Left lung (tissue), 10 donors: ENCODE results near the gene CPED1. TPM values are rescaled to one million over a fixed set of nuclear protein-coding genes. Genes with fewer than 3 reads are reported as not detected.
A peak's percentile ranks its signal among the peaks of the same experiment; 100 is the strongest.

Experiments
- ATAC-seq: fragments of 200-7000 bp; cut with Tn5 transposase; one replicate; pipeline ENCODE4 v1.9.1; 2020; ENCODE audit warnings: moderate library complexity
- DNase-seq, 4 donors: peaks; one replicate each; pipeline ENCODE4 v3.0.0-alpha.2; 2013 to 2020
- H3K27ac ChIP-seq, 2 donors: fragments of 200-600 bp; sonication (generic) in 1 of 2; one replicate each; pipeline versions ENCODE4 v1.5.0 to v1.8.0; 2020 to 2021
- H3K27me3 ChIP-seq, 2 donors: fragments of 200-600 bp; sonication (generic) in 1 of 2; one replicate each; pipeline versions ENCODE4 v1.5.0 to v1.8.0; 2020 to 2021
- H3K36me3 ChIP-seq, 2 donors: fragments of 200-600 bp; sonication (generic) in 1 of 2; one replicate each; pipeline versions ENCODE4 v1.5.0 to v1.8.0; 2020 to 2021
- H3K4me1 ChIP-seq, 2 donors: fragments of 200-600 bp; one replicate each; pipeline ENCODE4 v1.8.0; 2021
- H3K4me3 ChIP-seq, 2 donors: fragments of 200-600 bp; sonication (generic) in 1 of 2; one replicate each; pipeline versions ENCODE4 v1.5.0 to v1.8.0; 2020 to 2021; ENCODE audit warnings: mild to moderate bottlenecking in 1 of 2
- H3K9me3 ChIP-seq, 2 donors: fragments of 200-600 bp; sonication (generic) in 1 of 2; one replicate each; pipeline versions ENCODE4 v1.5.0 to v1.8.0; 2020 to 2021
- intact Hi-C, 2 donors: fragments of 100-400 bp; cut with DNase I; formaldehyde crosslinking; loops; one replicate each; pipeline versions ENCODE4 v1.11.2 to v1.14.2; 2022
- polyA plus RNA-seq, 6 donors: library from polyadenylated mRNA; unstranded; fragments of 120-200 nt; gene quantifications; one replicate each; pipeline ENCODE4 v1.2.1, GENCODE V29; 2013; ENCODE audit not compliant: insufficient read length in 6 of 6
- total RNA-seq, 2 donors: library from RNA; stranded (reverse); fragmentation: NEBNext Ultra II Directional; extraction: Animal tissue kit (Norgen Biotek cat#: 25700); gene quantifications; one replicate each; pipeline ENCODE4 v1.2.1, GENCODE V29; 2021
- TF ChIP-seq, protein P1 (sequence below), 2 donors: fragments of 200-600 bp; sonication (generic) in 1 of 2; IDR thresholded peaks; one replicate each; pipeline versions ENCODE4 v1.5.0 to v1.8.0; 2021; ENCODE audit warnings: antibody characterized with exemption in 2 of 2
- donor health status: DM: no; HTN: yes; CAD: no.
- donor health status: DM: no; HTN: no; CAD: no.

Gene CPED1
- total and polyA plus RNA-seq, 8 donors, result 8.8 to 29.6 (median 22.8) TPM

DNA sequence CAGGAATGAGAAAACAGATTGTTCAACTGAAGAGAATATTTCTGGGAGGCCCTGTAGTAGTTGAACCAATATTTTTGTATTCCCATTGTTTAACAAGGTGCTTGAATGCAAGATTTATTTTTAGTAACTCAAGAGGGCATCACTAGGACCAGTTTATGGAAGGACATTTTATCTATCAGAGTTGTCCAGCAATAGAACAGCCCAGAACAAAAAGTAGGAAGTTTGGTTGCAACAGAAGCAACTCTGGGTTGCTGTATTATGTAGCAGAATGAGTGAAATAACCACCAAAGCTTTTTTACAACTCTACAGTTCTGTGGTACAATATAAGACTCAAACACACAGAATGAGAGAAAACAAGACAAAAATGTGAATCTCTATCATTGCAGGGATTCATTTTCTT lies 34.7 kb downstream of the CPED1 start:
- Histone ChIP-seq H3K27ac (peak overlapping the region; percentile 16 to 40), H3K9me3 (no peaks in the 10 kb centered on the region), H3K36me3 (no peaks in the 10 kb centered on the region), H3K27me3 (no peaks in the 10 kb centered on the region), H3K4me3 (no peak overlapping the region), H3K4me1 (peaks cover 0 to 46% of the 10 kb centered on the region in 2 donors)
- intact Hi-C loops, result no loop called here
- ATAC-seq, result peak; percentile 33
- TF ChIP-seq, protein P1, sequence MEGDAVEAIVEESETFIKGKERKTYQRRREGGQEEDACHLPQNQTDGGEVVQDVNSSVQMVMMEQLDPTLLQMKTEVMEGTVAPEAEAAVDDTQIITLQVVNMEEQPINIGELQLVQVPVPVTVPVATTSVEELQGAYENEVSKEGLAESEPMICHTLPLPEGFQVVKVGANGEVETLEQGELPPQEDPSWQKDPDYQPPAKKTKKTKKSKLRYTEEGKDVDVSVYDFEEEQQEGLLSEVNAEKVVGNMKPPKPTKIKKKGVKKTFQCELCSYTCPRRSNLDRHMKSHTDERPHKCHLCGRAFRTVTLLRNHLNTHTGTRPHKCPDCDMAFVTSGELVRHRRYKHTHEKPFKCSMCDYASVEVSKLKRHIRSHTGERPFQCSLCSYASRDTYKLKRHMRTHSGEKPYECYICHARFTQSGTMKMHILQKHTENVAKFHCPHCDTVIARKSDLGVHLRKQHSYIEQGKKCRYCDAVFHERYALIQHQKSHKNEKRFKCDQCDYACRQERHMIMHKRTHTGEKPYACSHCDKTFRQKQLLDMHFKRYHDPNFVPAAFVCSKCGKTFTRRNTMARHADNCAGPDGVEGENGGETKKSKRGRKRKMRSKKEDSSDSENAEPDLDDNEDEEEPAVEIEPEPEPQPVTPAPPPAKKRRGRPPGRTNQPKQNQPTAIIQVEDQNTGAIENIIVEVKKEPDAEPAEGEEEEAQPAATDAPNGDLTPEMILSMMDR (IDR thresholded peaks at IDR 0.05), result no peak
- DNase-seq, result no peak

DNA sequence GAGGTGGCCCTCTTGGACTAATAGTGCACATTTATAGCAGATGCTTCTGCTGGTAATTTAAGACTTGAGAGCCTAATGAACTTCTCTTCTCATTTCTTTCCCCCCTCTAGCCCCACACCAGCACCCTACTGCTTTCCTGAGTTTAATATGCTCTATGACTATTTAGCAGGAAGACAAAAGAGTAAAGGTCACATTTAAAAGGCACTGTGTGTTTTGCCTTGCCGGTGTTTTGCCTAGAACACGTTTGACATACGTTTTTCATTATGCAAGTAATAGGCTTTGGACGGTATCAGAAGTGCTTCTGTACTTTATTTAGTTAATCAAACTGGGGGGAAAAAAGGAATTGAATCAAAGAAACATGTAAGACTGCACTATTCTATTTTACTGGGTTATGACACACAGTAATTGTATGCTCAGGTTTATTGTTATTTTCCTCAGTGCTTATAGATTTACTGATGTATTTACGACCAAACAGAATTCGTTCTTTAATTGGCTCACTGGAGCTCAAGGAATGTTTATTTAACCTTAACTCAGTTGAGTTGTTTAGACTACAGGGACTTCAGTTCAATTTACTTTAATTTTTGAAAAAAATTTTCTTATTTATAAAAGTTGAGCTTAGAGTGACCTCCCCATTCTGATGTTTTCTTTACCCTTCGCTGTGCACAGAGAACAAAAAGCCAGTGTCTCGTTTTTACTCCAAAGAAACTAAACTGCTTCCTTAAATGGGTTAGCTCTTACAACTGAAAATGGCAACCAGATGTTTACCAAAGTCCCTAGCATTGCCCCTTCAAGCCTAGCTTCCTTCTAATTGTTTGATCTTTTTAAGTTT lies 35.4 kb downstream of the CPED1 start:
- H3K36me3 ChIP-seq, result no peaks in the 10 kb centered on the region
- no peaks in the 10 kb centered on the region for H3K9me3 ChIP-seq
- no peak for DNase-seq
- peak overlapping the region; percentile 16 to 40 for H3K27ac ChIP-seq
- TF ChIP-seq, protein P1 (IDR thresholded peaks at IDR 0.05), result no peak
- H3K4me3 ChIP-seq, result no peak overlapping the region
- no peaks in the 10 kb centered on the region for H3K27me3 ChIP-seq
- intact Hi-C loops, result no loop called here
- peaks cover 0 to 42% of the 10 kb centered on the region in 2 donors for H3K4me1 ChIP-seq
- ATAC-seq, result no peak

DNA sequence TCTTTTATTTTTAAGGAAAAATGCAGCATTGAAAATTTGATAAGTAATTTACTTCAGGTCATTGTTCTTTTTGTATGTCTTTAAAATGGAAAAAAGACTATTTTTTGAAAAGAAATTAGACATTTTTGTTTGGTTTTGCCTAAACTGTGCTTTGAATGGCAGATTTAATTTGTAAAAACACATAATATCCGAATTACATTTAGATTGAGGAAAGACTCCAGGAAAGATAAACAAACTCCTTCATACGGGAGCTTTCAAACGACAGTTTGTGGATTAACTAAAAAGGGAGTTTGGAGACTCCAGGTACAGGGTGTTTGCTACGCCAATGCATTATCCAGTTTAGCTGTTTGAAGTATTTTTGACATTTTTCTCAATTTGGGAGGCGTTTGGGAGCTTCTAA lies 36.1 kb downstream of the CPED1 start:
- DNase-seq, result no peak

DNA sequence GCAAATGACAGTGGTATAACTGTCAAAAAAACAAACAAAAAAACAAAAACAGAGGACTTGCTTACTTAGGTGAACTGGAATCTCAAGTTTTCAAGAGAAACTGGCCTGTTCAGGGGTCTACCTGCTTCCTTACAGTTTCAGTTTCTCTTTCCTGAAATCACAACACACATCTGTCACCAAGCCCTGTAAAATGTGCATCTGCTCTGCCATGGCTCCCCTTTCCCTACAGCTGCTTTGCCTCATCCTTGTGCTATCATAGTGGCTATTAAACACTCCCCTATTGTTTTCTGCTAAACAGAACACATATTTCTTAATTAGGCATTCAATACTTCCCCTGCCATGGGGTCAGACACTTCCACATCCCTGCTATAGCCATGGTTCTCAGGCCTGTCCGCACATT lies 37.6 kb downstream of the CPED1 start:
- no peaks in the 10 kb centered on the region for H3K27me3 ChIP-seq
- H3K36me3 ChIP-seq, result no peaks in the 10 kb centered on the region
- ATAC-seq (no peak), DNase-seq (no peak)
- no peak overlapping the region for H3K27ac ChIP-seq
- H3K4me3 ChIP-seq, result no peak overlapping the region
- TF ChIP-seq, protein P1 (IDR thresholded peaks at IDR 0.05), result no peak
- peaks cover 0 to 21% of the 10 kb centered on the region in 2 donors for H3K4me1 ChIP-seq
- no peaks in the 10 kb centered on the region for H3K9me3 ChIP-seq
- intact Hi-C loops, result no loop called here

More for the DNA sequence above, 36.1 kb downstream of the CPED1 start:
- Histone ChIP-seq H3K36me3 (no peaks in the 10 kb centered on the region), H3K27ac (peak overlapping the region in 1 of 2 donors; percentile 40), H3K27me3 (no peaks in the 10 kb centered on the region), H3K4me3 (no peak overlapping the region), H3K9me3 (no peaks in the 10 kb centered on the region), H3K4me1 (peaks cover 0 to 36% of the 10 kb centered on the region in 2 donors)
- intact Hi-C loops, result no loop called here
- no peak for ATAC-seq
- TF ChIP-seq, protein P1 (IDR thresholded peaks at IDR 0.05), result no peak

- TF ChIP-seq, protein P1 (IDR thresholded peaks at IDR 0.05), result no peak
- peaks cover 0 to 19% of the 10 kb centered on the region in 2 donors for H3K4me1 ChIP-seq
- DNase-seq (no peak), ATAC-seq (no peak)
- no peak overlapping the region for H3K4me3 ChIP-seq
- no peaks in the 10 kb centered on the region for H3K36me3 ChIP-seq
- H3K9me3 ChIP-seq, result no peaks in the 10 kb centered on the region
- H3K27ac ChIP-seq, result no peak overlapping the region
- intact Hi-C loops, result no loop called here
- H3K27me3 ChIP-seq, result no peaks in the 10 kb centered on the region
These were observed 38.1 kb downstream of the CPED1 start for GRCh38 chr7:121026577-121027111.
